H9 (cell line): Measurements from ENCODE around the gene PITX1. TPM values are rescaled to one million over a fixed set of nuclear protein-coding genes. Genes with fewer than 3 reads are reported as not detected.

Experiments used
- DNase-seq: peaks from one replicate; pipeline ENCODE4 v3.0.0-alpha.2; 2017
- H2AFZ ChIP-seq: one replicate; pipeline ENCODE4 v1.6.1; 2013; ENCODE audit warnings: mild to moderate bottlenecking, low read length, control low read depth, moderate library complexity
- H2AK5ac ChIP-seq: 2 replicates; pipeline ENCODE4 v1.6.1; 2013; ENCODE audit warnings: low read length, control low read depth, mixed read lengths; ENCODE audit not compliant: insufficient read length
- H2BK120ac ChIP-seq: one replicate; pipeline ENCODE4 v1.6.1; 2013; ENCODE audit warnings: low read depth, mild to moderate bottlenecking, low read length, control low read depth, inconsistent platforms; ENCODE audit not compliant: poor library complexity, severe bottlenecking
- H2BK12ac ChIP-seq: 2 replicates; pipeline ENCODE4 v1.6.1; 2013; ENCODE audit warnings: low read length, control low read depth, mixed read lengths, low read depth; ENCODE audit not compliant: insufficient read length
- H2BK15ac ChIP-seq: 2 replicates; pipeline ENCODE4 v1.6.1; 2013; ENCODE audit warnings: low read depth, low read length, control low read depth
- H2BK20ac ChIP-seq: one replicate; pipeline ENCODE4 v1.6.1; 2013; ENCODE audit warnings: low read depth, mild to moderate bottlenecking, low read length, control low read depth, inconsistent platforms; ENCODE audit not compliant: poor library complexity, severe bottlenecking
- H2BK5ac ChIP-seq: 2 replicates; pipeline ENCODE4 v1.6.1; 2013; ENCODE audit warnings: low read length, control low read depth, mixed read lengths; ENCODE audit not compliant: insufficient read length
- H3K14ac ChIP-seq: 2 replicates; pipeline ENCODE4 v1.6.1; 2013; ENCODE audit warnings: low read length, control low read depth; ENCODE audit not compliant: insufficient read depth
- H3K18ac ChIP-seq: 2 replicates; pipeline ENCODE4 v1.6.1; 2013; ENCODE audit warnings: low read depth, mild to moderate bottlenecking, mixed read lengths, low read length, control low read depth; ENCODE audit not compliant: insufficient read length
- H3K23ac ChIP-seq: 2 replicates; pipeline ENCODE4 v1.6.1; 2013; ENCODE audit warnings: low read length, control low read depth, mixed read lengths, low read depth; ENCODE audit not compliant: insufficient read length
- H3K23me2 ChIP-seq: 2 replicates; pipeline ENCODE4 v1.6.1; 2013; ENCODE audit warnings: low read depth, mild to moderate bottlenecking, mixed read lengths, low read length, control low read depth; ENCODE audit not compliant: insufficient read length, poor library complexity, severe bottlenecking
- H3K27ac ChIP-seq: 2 replicates; pipeline ENCODE4 v1.5.1; 2013; ENCODE audit warnings: low read length, control low read depth, mixed read lengths, low read depth; ENCODE audit not compliant: insufficient read length
- H3K27me3 ChIP-seq: 2 replicates; pipeline ENCODE4 v1.6.1; 2013; ENCODE audit warnings: low read length, control low read depth, inconsistent platforms; ENCODE audit not compliant: insufficient read depth
- H3K4ac ChIP-seq: 2 replicates; pipeline ENCODE4 v1.6.1; 2013; ENCODE audit warnings: low read depth, mild to moderate bottlenecking, control low read depth, inconsistent platforms, low read length, moderate library complexity
- H3K4me1 ChIP-seq: 2 replicates; pipeline ENCODE4 v1.6.1; 2013; ENCODE audit warnings: low read length, control low read depth, inconsistent platforms; ENCODE audit not compliant: insufficient read depth
- H3K4me2 ChIP-seq: 2 replicates; pipeline ENCODE4 v1.6.1; 2013; ENCODE audit warnings: low read length, control low read depth, mixed read lengths; ENCODE audit not compliant: insufficient read length, insufficient read depth
- H3K56ac ChIP-seq: 2 replicates; pipeline ENCODE4 v1.6.1; 2013; ENCODE audit warnings: low read depth, mild to moderate bottlenecking, mixed read lengths, low read length, control low read depth; ENCODE audit not compliant: insufficient read length
- H3K79me1 ChIP-seq: 2 replicates; pipeline ENCODE4 v1.6.1; 2013; ENCODE audit warnings: low read depth, mild to moderate bottlenecking, moderate library complexity, low read length, control low read depth, inconsistent platforms; ENCODE audit not compliant: insufficient read depth, poor library complexity, severe bottlenecking
- H3K79me2 ChIP-seq: 2 replicates; pipeline ENCODE4 v1.6.1; 2013; ENCODE audit warnings: low read length, control low read depth, inconsistent platforms; ENCODE audit not compliant: insufficient read depth
- H3K9ac ChIP-seq: 2 replicates; pipeline ENCODE4 v1.6.1; 2013; ENCODE audit warnings: low read length, control low read depth, mixed read lengths; ENCODE audit not compliant: insufficient read length; ENCODE audit errors: extremely low read depth
- H3K9me3 ChIP-seq: one replicate; pipeline ENCODE4 v1.6.1; 2013; ENCODE audit warnings: low read depth, low read length, inconsistent platforms; ENCODE audit not compliant: control insufficient read depth
- H3T11ph ChIP-seq: one replicate; pipeline ENCODE4 v1.6.1; 2013; ENCODE audit warnings: mild to moderate bottlenecking, low read length, control low read depth, inconsistent platforms
- H4K20me1 ChIP-seq: one replicate; pipeline ENCODE4 v1.6.1; 2013; ENCODE audit not compliant: control insufficient read depth, insufficient read length, insufficient read depth
- H4K5ac ChIP-seq: 2 replicates; pipeline ENCODE4 v1.6.1; 2013; ENCODE audit warnings: low read depth, mild to moderate bottlenecking, mixed read lengths, low read length, control low read depth; ENCODE audit not compliant: insufficient read length
- H4K8ac ChIP-seq: replicated peaks from 2 replicates; pipeline ENCODE4 v1.6.1; 2013; ENCODE audit warnings: low read length, control low read depth, mixed read lengths, low read depth; ENCODE audit not compliant: insufficient read length
- H4K91ac ChIP-seq: 2 replicates; pipeline ENCODE4 v1.6.1; 2013; ENCODE audit warnings: low read depth, mild to moderate bottlenecking, moderate library complexity, mixed read lengths, low read length, control low read depth; ENCODE audit not compliant: insufficient read length
- H3K27ac Mint-ChIP-seq, 3 experiments: 2 replicates in 2 of 3; 3 replicates in 1 of 3; pipeline ENCODE4 v1.8.0; 2020 to 2021; ENCODE audit warnings: mixed read lengths in 3 of 3, mild to moderate bottlenecking in 1 of 3, moderate library complexity in 1 of 3
- H3K27me3 Mint-ChIP-seq: 2 replicates; pipeline ENCODE4 v1.8.0; 2021; ENCODE audit warnings: low read depth, mild to moderate bottlenecking, moderate library complexity, mixed read lengths
- H3K36me3 Mint-ChIP-seq, 3 experiments: 2 replicates in 2 of 3; 3 replicates in 1 of 3; pipeline ENCODE4 v1.8.0; 2020 to 2021; ENCODE audit warnings: low read depth in 3 of 3, mixed read lengths in 3 of 3; ENCODE audit not compliant: insufficient read depth in 1 of 3
- H3K4me1 Mint-ChIP-seq, 2 experiments: 2 replicates each; pipeline ENCODE4 v1.8.0; 2020; ENCODE audit warnings: mixed read lengths in 2 of 2
- H3K4me3 Mint-ChIP-seq, 2 experiments: 2 replicates in 1 of 2; 3 replicates in 1 of 2; pipeline ENCODE4 v1.8.0; 2020 to 2021; ENCODE audit warnings: mild to moderate bottlenecking in 2 of 2, mixed read lengths in 2 of 2, moderate library complexity in 1 of 2
- H3K9me3 Mint-ChIP-seq, 2 experiments: 2 replicates in 1 of 2; 3 replicates in 1 of 2; pipeline ENCODE4 v1.8.0; 2020; ENCODE audit warnings: mild to moderate bottlenecking in 2 of 2, mixed read lengths in 2 of 2, moderate library complexity in 1 of 2
- WGBS: extraction: QIAGEN DNeasy Blood & Tissue Kit; methylation state at CpG from one replicate; pipeline ENCODE4 v1.1.7; 2013; ENCODE audit warnings: missing lambda C conversion rate, low lambda C conversion rate, mixed read lengths; ENCODE audit not compliant: insufficient read length; ENCODE audit errors: extremely low coverage; 5-methylcytosine and 5-hydroxymethylcytosine counted together
- total RNA-seq: library from RNA; stranded (reverse); gene quantifications from 2 replicates; pipeline ENCODE4 v1.2.1, GENCODE V29; 2021
- TF ChIP-seq, protein P1 (sequence below): fragments of 200-600 bp; sonication (generic); conservative IDR thresholded peaks from 3 replicates; pipeline ENCODE4 v1.8.0; 2021; ENCODE audit warnings: antibody characterized with exemption, mild to moderate bottlenecking

PITX1 gene
- total RNA-seq, 1 experiment from 2014 or later: not detected

DNA sequence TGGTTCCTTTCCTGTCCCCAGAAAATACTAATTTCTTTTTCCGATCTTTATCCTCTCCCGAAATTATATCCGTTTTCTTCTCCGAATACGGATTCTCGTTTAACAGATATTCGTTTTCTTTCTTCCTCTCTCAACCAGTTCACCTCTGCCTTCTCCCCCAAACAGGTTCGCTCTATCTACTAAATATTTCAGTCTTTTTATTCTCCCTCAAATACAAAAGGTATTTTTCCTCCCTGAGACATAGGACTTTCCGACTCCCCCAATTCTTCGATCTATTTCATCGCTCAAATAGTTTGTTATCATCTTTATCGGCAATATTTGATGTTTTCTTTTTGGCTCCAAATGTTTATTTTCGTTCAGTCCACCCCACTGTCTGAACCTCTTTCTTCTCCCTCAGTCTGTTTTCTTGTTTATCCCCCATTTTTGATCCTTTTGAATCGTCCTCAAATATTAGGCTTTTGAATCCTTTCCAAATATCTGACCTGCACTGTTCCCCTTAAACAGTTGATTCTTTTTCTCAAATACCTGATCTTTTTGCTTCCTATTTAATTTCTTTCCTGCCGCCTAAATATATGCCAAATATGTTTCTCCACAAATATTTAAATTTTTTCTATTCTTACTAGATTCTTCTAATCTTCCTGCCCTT lies 4.4 kb downstream of the PITX1 start:
- peak overlapping the region in 1 of 2 experiments; percentile 81; a peak in 3 of 5 replicates for H3K4me3 Mint-ChIP-seq
- Histone ChIP-seq H3K79me1 (no peaks in the 10 kb centered on the region), H3K4me2 (peak overlapping the region; percentile 16)

More for the DNA sequence above, 4.4 kb downstream of the PITX1 start:
- H3K27me3 Mint-ChIP-seq: peaks cover 94% of the 10 kb centered on the region
- H3K27ac Mint-ChIP-seq: no peak overlapping the region
- no peaks in the 10 kb centered on the region for H3K4me1 ChIP-seq
- H3K36me3 Mint-ChIP-seq: no peaks in the 10 kb centered on the region; a peak in 1 of 7 replicates
- H2AFZ ChIP-seq: no peak overlapping the region
- 100% methylated on average over 1 of the region's 15 CpGs for WGBS
- no peak overlapping the region for H3K18ac ChIP-seq
- no peak overlapping the region for H4K5ac ChIP-seq
- no peak overlapping the region for H2BK5ac ChIP-seq
- H3K4ac ChIP-seq: no peak overlapping the region
- H3K56ac ChIP-seq: no peak overlapping the region
- no peaks in the 10 kb centered on the region for H4K20me1 ChIP-seq
- H3K79me2 ChIP-seq: no peaks in the 10 kb centered on the region
- H3K9ac ChIP-seq: no peak overlapping the region
- H4K91ac ChIP-seq: no peak overlapping the region
- H3K27me3 ChIP-seq: peaks cover 85% of the 10 kb centered on the region
- no peak overlapping the region for H3K23ac ChIP-seq
- no peaks in the 10 kb centered on the region for H3K9me3 ChIP-seq
- no peak for DNase-seq
- H3K27ac ChIP-seq: no peak overlapping the region
- no peak overlapping the region for H2BK20ac ChIP-seq
- H3K14ac ChIP-seq: no peak overlapping the region
- no peak overlapping the region for H4K8ac ChIP-seq
- H2AK5ac ChIP-seq: no peak overlapping the region
- H3K23me2 ChIP-seq: peaks cover 8% of the 10 kb centered on the region
- H2BK15ac ChIP-seq: no peak overlapping the region
- no peak overlapping the region for H2BK12ac ChIP-seq
- H3T11ph ChIP-seq: no peak overlapping the region
- H3K4me1 Mint-ChIP-seq: peaks cover 16 to 46% of the 10 kb centered on the region in 2 experiments
- H2BK120ac ChIP-seq: no peak overlapping the region
- TF ChIP-seq, protein P1, sequence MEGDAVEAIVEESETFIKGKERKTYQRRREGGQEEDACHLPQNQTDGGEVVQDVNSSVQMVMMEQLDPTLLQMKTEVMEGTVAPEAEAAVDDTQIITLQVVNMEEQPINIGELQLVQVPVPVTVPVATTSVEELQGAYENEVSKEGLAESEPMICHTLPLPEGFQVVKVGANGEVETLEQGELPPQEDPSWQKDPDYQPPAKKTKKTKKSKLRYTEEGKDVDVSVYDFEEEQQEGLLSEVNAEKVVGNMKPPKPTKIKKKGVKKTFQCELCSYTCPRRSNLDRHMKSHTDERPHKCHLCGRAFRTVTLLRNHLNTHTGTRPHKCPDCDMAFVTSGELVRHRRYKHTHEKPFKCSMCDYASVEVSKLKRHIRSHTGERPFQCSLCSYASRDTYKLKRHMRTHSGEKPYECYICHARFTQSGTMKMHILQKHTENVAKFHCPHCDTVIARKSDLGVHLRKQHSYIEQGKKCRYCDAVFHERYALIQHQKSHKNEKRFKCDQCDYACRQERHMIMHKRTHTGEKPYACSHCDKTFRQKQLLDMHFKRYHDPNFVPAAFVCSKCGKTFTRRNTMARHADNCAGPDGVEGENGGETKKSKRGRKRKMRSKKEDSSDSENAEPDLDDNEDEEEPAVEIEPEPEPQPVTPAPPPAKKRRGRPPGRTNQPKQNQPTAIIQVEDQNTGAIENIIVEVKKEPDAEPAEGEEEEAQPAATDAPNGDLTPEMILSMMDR: no peak
- H3K9me3 Mint-ChIP-seq: peaks cover 0 to 10% of the 10 kb centered on the region in 2 experiments; a peak in 2 of 5 replicates
